ENCODE results near the gene VKORC1. TPM values are rescaled to one million over a fixed set of nuclear protein-coding genes. Genes with fewer than 3 reads are reported as not detected.

Gene VKORC1
- polyA plus RNA-seq, 2 of the 4 experiments (the other 2 are of a cell fraction) = 94.2 to 101 TPM

GRCh38 chr16:31087481-31087880 is 7.1 kb downstream of the VKORC1 start:
- H3K4me3 ChIP-seq = no peak overlapping the region
- no peak for FAIRE-seq
- POLR2A ChIA-PET = interaction anchor here (2.8 kb wide), 1 partner anchor 14 kb away, joined by 10 read pairs; the partner anchor contains the start of genes ZNF646 and ZNF668
- no peak for TF ChIP-seq KDM1A (IDR thresholded peaks at IDR 0.05; ENCODE audit: low read depth)
- no peak for TF ChIP-seq RAD21 (conservative IDR thresholded peaks at IDR 0.05 in 1 of 2, IDR thresholded peaks at IDR 0.05 in 1 of 2)
- TF ChIP-seq CBX8 (IDR thresholded peaks at IDR 0.05) = no peak
- no peak for TF ChIP-seq CHD2 (IDR thresholded peaks at IDR 0.05; ENCODE audit: low read length, partially characterized antibody)
- no peak for TF ChIP-seq ZNF302 (CRISPR knock-in tag; IDR thresholded peaks at IDR 0.05)
- TF ChIP-seq MYC (IDR thresholded peaks at IDR 0.05; ENCODE audit: borderline replicate concordance, low read length) = no peak
- no peak for TF ChIP-seq ATOH8 (CRISPR knock-in tag; IDR thresholded peaks at IDR 0.05; ENCODE audit: low read depth)
- no peak for TF ChIP-seq EHMT2 (IDR thresholded peaks at IDR 0.05; ENCODE audit: low read depth)
- no peak for TF ChIP-seq HOXB13 (CRISPR knock-in tag; IDR thresholded peaks at IDR 0.05; ENCODE audit: low read depth)
- no peak for TF ChIP-seq KDM5A (IDR thresholded peaks at IDR 0.05)
- no peak for TF ChIP-seq JUNB (IDR thresholded peaks at IDR 0.05)
- no peak for TF ChIP-seq MAX (IDR thresholded peaks at IDR 0.05)
- no peak for TF ChIP-seq ELK1 (IDR thresholded peaks at IDR 0.05; ENCODE audit: low read depth, low read length)
- no peak for TF ChIP-seq HOXA7 (CRISPR knock-in tag; IDR thresholded peaks at IDR 0.05)
- TF ChIP-seq ZFP36 (IDR thresholded peaks at IDR 0.05; ENCODE audit: borderline replicate concordance, partially characterized antibody) = no peak
- no peak for TF ChIP-seq HMGXB4 (CRISPR knock-in tag; IDR thresholded peaks at IDR 0.05; ENCODE audit: borderline replicate concordance)
- TF ChIP-seq SMC3 (IDR thresholded peaks at IDR 0.05) = no peak
- TF ChIP-seq REST (IDR thresholded peaks at IDR 0.05) = no peak
- no peak for TF ChIP-seq MAZ (IDR thresholded peaks at IDR 0.05; ENCODE audit: borderline replicate concordance, low read depth, low read length)
- no peak for TF ChIP-seq HDAC2 (IDR thresholded peaks at IDR 0.05)
- no peak overlapping the region for H3K27ac ChIP-seq
- H3K9me3 ChIP-seq = no peaks in the 10 kb centered on the region
- H3K4me1 ChIP-seq = no peaks in the 10 kb centered on the region; the same call in 2 of the 3 replicates
- no peak overlapping the region for H3K4me2 ChIP-seq
- ATAC-seq = no peak
- CTCF ChIA-PET = interaction anchor here (1.9 to 2.4 kb wide), 2 partner anchors 103 to 134 kb away, joined by 7 to 11 read pairs; partner anchors contain the start of gene HSD3B7
- no peak for DNase-seq (ENCODE audit: low read depth in 1 of 2, low spot score in 1 of 2)
- WGBS (ENCODE audit: missing lambda C conversion rate) = 87% methylated on average over 4 of the region's 8 CpGs
